ENCODE measurements around the gene TMC5. TPM values are rescaled to one million over a fixed set of nuclear protein-coding genes. Genes with fewer than 3 reads are reported as not detected.

The TMC5 gene
- total RNA-seq, 4 donors from 2014 or later: 0.11 to 5.7 (median 0.67) TPM

- Histone ChIP-seq H3K4me1 (no peaks in the 10 kb centered on the region), H3K9me3 (no peaks in the 10 kb centered on the region), H3K36me3 (peaks cover 0 to 56% (median 15%) of the 10 kb centered on the region in 3 donors), H3K27me3 (no peaks in the 10 kb centered on the region), H3K4me3 (no peak overlapping the region), H3K27ac (no peak overlapping the region)
- TF ChIP-seq CTCF (IDR thresholded peaks at IDR 0.05) (no peak), POLR2A (IDR thresholded peaks at IDR 0.05) (no peak)
- DNase-seq: no peak
- WGBS, 2 donors: 74 to 83% methylated on average over 3 of the region's 3 CpGs
- intact Hi-C loops (cut with DNase I): no loop called here
Measured at GRCh38 chr16:19499481-19499880, 81.8 kb downstream of the TMC5 start.

GRCh38 chr16:19502395-19503131 is 84.9 kb downstream of the TMC5 start:
- peak; percentile 3 for DNase-seq
- Histone ChIP-seq H3K4me1 (no peaks in the 10 kb centered on the region), H3K36me3 (peaks cover 0 to 86% (median 15%) of the 10 kb centered on the region in 3 donors), H3K27me3 (no peaks in the 10 kb centered on the region), H3K4me3 (no peak overlapping the region), H3K9me3 (no peaks in the 10 kb centered on the region), H3K27ac (no peak overlapping the region)
- peak; percentile 75 to 87 (median 78) for TF ChIP-seq CTCF (IDR thresholded peaks at IDR 0.05)
- TF ChIP-seq POLR2A (IDR thresholded peaks at IDR 0.05): no peak
- WGBS, 2 donors: 88 to 96% methylated on average over 3 of the region's 3 CpGs
- intact Hi-C loops (cut with DNase I): loop anchor here (5.0 to 10.0 kb wide), 2 partner anchors 120 to 418 kb away; no protein-coding TSS in a partner anchor

GRCh38 chr16:19503461-19504075 is 85.9 kb downstream of the TMC5 start:
- H3K9me3 ChIP-seq: no peaks in the 10 kb centered on the region
- TF ChIP-seq CTCF (IDR thresholded peaks at IDR 0.05): no peak
- TF ChIP-seq POLR2A (IDR thresholded peaks at IDR 0.05): no peak
- H3K27ac ChIP-seq: no peak overlapping the region
- DNase-seq: no peak
- intact Hi-C loops (cut with DNase I): loop anchor here (5.0 to 10.0 kb wide), 2 partner anchors 121 to 419 kb away; no protein-coding TSS in a partner anchor
- no peak overlapping the region for H3K4me3 ChIP-seq
- H3K27me3 ChIP-seq: no peaks in the 10 kb centered on the region
- no peaks in the 10 kb centered on the region for H3K4me1 ChIP-seq
- H3K36me3 ChIP-seq: peaks cover 3 to 96% (median 15%) of the 10 kb centered on the region in 3 donors
- WGBS, 2 donors: 76 to 85% methylated on average over 3 to 5 of the region's 5 CpGs

GRCh38 chr16:19505600-19506303 is 88.1 kb downstream of the TMC5 start:
- WGBS, 2 donors: 65 to 68% methylated on average over 5 of the region's 5 CpGs
- peaks cover 5 to 100% (median 18%) of the 10 kb centered on the region in 3 donors for H3K36me3 ChIP-seq
- DNase-seq: no peak

More at GRCh38 chr16:19505600-19506303, 88.1 kb downstream of the TMC5 start:
- no peaks in the 10 kb centered on the region for H3K4me1 ChIP-seq
- TF ChIP-seq CTCF (IDR thresholded peaks at IDR 0.05): no peak
- no peak for TF ChIP-seq POLR2A (IDR thresholded peaks at IDR 0.05)
- H3K27ac ChIP-seq: no peak overlapping the region
- H3K9me3 ChIP-seq: no peaks in the 10 kb centered on the region
- no peak overlapping the region for H3K4me3 ChIP-seq
- intact Hi-C loops (cut with DNase I): loop anchor here (10.0 kb wide), 1 partner anchor 421 kb away; no protein-coding TSS in a partner anchor
- no peaks in the 10 kb centered on the region for H3K27me3 ChIP-seq

All from esophagus squamous epithelium (tissue), 5 donors.